HFF-Myc (cell line): Measurements from ENCODE around the gene RAMACL.

Source experiments
- DNase-seq: peaks from one replicate; pipeline ENCODE4 v3.0.0-alpha.2; 2011; ENCODE audit warnings: low read depth; ENCODE audit errors: extremely low read depth
- H3K4me3 ChIP-seq: replicated peaks from 2 replicates; pipeline ENCODE4 v1.5.1; 2011; ENCODE audit warnings: low read depth, mild to moderate bottlenecking, control low read depth, low read length
- CTCF ChIP-seq: IDR thresholded peaks from 2 replicates; pipeline ENCODE4 v1.5.1; 2012; ENCODE audit warnings: mild to moderate bottlenecking, low read depth, low read length, control low read depth; ENCODE audit errors: missing control alignments

RAMACL gene

GRCh38 chr6:166596776-166597507 lies 10.5 kb upstream of the RAMACL start:
- H3K4me3 ChIP-seq, result no peak overlapping the region
- no peak for DNase-seq
- no peak for TF ChIP-seq CTCF

GRCh38 chr6:166595949-166596348 lies 9.5 kb upstream of the RAMACL start:
- TF ChIP-seq CTCF, result no peak
- DNase-seq, result no peak
- H3K4me3 ChIP-seq, result no peak overlapping the region

- TF ChIP-seq CTCF, result no peak
- peak; percentile 71 for DNase-seq
- H3K4me3 ChIP-seq, result no peak overlapping the region
These were observed 8.7 kb upstream of the RAMACL start for GRCh38 chr6:166595061-166595780.

GRCh38 chr6:166592821-166593220 lies 6.3 kb upstream of the RAMACL start:
- no peak for DNase-seq
- TF ChIP-seq CTCF, result no peak
- H3K4me3 ChIP-seq, result no peak overlapping the region

GRCh38 chr6:166591961-166592520 lies 5.6 kb upstream of the RAMACL start:
- no peak for TF ChIP-seq CTCF
- no peak overlapping the region for H3K4me3 ChIP-seq
- DNase-seq, result no peak

GRCh38 chr6:166591026-166591425 lies 4.5 kb upstream of the RAMACL start:
- H3K4me3 ChIP-seq, result no peak overlapping the region
- DNase-seq, result no peak
- no peak for TF ChIP-seq CTCF
